HG03103 (cell line): ENCODE measurements around the gene SH2D5.
A peak's percentile ranks its signal among the peaks of the same experiment; 100 is the strongest.
"Not testable (repeated sequence)": the region's sequence is repeated elsewhere in the genome, so short reads cannot be mapped to it uniquely, and the experiment has no call there.

ENCODE experiments used
- ATAC-seq: cut with Tn5 transposase; IDR thresholded peaks from one replicate; pipeline ENCODE4 v1.9.1; 2021; ENCODE audit warnings: low read depth; ENCODE audit not compliant: unreplicated experiment

SH2D5 gene

GRCh38 chr1:20698195-20698910 lies 34.1 kb downstream of the SH2D5 start:
- ATAC-seq = no peak

DNA sequence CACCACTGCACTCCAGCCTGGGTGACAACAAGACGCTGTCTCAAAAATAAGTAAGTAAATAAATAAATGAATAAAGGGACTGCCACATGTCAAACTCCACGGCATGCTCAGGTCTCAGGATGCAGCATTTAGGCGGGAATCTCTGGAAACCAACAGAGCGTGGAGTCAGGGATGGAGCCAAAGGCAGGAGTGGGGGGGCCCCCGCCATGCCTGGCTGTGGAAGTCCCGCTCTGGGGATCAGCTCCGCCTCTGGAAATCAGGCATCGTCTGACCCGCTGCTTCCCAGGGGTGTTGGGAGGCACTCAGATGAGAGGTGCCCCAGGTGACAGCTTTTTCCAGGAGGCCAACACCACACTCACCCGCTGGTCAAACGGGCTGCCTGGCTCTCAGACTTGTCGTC lies 34.9 kb downstream of the SH2D5 start:
- ATAC-seq = no peak

- ATAC-seq = no peak
These were observed 35.8 kb downstream of the SH2D5 start for GRCh38 chr1:20696397-20697333.

DNA sequence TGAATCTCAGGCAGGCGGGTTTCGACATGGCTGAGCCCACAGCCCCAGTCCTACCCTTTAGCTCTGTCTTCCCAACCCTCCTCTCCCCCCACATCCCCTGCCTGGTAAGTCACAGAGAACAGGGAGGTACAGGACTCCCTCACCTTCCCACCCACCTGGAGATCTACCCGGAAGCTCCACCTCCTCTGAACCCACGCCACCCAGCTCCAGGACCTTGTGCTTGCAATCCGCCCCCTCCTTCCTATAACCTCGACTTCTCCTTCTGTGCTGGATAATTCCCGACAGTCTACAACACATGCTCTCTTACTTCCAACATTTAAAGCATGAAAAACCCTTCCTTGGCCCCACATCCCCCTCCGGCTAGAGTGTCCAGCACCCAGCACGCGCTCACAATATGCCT lies 37.0 kb downstream of the SH2D5 start:
- no peak for ATAC-seq

DNA sequence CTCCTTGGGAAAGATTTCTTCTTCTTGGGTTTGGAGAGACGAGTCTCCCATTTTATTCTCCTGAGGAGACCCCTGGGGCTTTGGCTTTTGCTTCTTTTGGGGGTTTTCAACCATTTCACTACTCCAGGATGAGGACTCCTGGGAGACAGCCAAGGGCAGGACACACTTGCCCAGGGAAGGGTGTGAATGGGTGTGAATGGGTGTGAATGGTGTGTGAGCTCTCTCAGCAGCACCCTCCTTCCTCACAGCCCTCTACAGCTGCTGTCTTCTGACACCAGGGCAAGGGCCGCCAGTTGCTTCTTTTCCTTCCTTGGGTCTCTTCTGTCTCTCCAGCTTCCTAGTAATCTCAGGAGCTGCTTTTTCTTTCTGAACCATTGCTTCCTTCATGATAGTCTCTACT lies 38.9 kb downstream of the SH2D5 start:
- no peak for ATAC-seq

DNA sequence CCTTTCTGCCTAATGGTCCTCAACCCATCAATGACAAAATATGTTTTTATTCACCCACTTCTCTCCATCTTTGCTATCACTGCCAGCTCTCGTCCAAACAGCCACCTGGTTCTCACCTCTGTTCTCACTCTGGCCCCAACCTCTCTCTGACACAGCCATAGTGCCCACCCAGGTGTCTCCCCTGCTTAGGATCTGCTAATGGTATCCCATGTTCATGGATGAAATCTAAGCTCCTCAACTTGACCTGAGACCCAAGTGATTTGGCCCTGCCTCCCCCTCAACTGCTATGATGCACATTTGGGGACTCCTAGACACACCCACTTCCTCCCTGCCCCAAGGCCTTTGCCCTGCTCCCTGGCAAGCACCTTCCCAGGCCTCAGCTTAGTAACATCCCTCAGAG lies 40.6 kb downstream of the SH2D5 start:
- ATAC-seq = no peak

DNA sequence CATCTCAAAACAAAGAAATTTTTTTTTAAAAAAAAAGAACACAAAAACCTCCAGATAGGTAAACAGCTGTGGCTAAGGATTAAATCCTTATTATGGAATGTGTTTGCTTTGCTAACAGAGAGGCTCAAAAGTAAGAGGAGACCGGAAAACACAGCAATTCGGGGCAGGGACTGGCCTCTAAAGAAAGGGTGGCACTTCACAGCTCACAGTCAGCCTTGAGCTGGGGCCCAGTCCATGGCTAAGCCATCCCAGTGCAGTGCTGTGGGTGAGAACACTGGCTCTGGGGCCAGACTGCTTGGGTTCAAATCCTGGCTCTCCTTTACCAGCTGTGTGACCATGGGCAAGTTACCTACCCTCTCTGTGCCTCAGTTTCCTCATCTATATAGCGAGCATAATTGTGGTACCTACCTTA lies 42.9 kb downstream of the SH2D5 start:
- no peak for ATAC-seq

GRCh38 chr1:20686883-20687725 lies 45.4 kb downstream of the SH2D5 start:
- ATAC-seq = no peak

DNA sequence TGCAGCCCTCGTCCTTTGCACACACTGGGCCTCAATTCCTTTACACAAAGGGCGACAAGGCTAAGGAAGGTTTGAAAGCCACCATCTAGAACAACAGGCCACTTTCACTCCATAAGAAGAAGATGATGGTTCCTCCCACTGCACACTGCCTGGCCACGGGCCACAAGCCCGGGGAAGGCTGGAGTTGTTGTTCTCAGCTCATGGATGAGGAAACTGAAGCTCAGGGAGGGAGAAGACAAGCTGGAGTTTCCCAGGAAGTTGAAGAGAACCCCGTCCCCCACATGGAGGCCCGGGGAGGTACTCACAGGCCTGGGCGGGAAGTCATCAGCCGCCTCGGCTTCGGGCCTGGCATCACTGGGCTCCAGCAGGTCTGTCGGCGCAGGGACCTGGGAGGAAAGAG lies 46.8 kb downstream of the SH2D5 start:
- no peak for ATAC-seq

- ATAC-seq = no peak
These were observed 47.3 kb downstream of the SH2D5 start for GRCh38 chr1:20685099-20685662.

DNA sequence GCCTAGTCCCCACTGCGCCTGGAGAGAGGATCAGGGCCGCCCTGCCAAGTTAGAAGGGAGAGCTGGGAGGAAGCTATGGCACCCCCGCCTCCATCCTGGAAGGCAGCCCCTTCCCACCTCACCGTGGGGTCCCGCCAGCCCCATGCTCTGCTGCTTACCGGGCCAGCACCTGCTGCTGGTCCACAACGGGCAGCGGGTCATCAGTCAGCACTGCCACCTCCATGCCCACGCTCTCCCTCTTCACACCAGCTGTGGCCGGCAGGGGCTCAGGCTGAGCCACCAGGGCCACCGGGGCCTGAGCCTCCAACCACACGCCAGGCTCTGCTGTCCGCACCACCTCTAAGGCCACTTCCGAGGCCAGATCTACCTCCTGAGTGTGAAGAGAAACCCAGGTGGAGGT lies 47.9 kb downstream of the SH2D5 start:
- no peak for ATAC-seq

- ATAC-seq = no peak
These were observed 48.4 kb downstream of the SH2D5 start for GRCh38 chr1:20684050-20684620.

GRCh38 chr1:20683614-20684013 lies 48.9 kb downstream of the SH2D5 start:
- no peak for ATAC-seq

DNA sequence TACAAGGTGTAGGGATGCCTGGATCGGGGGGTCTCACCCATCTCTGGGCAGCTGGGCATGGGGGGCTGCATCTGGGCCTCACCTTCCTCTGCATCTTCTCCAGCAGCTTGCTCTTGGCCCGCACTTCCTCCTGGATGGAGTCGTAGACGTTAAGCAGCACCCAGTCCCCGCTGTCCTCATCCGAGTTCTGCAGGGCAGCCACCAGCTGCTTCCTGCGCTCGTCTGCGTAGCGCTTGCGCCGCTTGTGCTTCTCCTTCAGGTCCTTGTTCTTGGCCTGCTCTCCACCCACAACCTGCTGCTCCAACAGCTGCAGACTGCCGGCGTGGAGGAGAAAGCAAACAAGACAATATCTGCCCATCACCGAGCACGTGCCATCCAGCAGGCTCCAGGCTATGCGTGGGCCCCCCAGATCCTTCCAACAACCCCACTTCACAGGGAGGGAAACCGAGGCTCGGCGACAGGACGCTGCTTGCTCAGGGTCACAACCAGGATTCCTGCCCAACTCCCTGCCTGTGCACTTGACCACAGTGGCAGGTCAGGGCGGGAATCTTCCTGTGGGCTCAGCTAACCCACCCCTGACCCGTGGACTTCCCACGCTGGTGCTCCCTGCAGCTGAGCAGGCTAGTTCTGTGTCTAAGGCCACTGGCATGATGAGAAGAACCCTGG lies 49.8 kb downstream of the SH2D5 start:
- ATAC-seq = no peak

DNA sequence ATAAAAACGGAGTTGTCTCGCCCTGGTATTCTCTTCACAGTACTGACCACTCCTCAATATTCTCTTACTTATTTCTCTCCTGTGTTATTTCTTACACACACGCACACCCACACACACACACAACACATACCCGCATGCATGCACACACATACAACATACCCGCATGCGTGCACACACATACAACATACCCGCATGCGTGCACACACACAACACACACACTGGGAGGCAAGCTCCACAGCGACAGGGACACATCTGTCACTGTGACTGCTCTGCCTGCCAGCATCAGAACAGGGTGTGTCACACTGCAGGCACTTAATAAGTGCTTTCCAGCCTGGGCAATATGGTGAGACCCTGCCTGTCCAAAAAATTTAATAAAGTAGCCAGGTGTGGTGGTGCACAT lies 50.5 kb downstream of the SH2D5 start:
- no peak for ATAC-seq

DNA sequence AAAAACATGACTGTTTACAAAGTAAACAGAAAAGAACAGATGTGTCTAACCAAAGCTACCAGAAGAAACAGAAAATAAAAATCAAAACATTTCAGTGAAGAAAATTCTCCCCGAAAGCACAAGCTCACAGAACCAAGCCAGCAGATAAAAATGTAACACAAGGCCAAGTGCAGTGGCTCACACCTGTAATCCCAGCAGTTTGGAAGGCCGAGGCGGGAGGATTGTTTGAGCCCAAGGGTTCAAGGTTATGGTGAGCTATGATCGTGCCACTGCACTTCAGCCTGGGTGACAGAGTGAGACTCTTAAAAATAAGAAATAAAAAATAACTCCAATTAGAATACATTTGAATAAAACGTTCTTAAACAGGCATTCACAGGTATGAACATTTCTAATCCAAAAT lies 52.2 kb downstream of the SH2D5 start:
- no peak for ATAC-seq

DNA sequence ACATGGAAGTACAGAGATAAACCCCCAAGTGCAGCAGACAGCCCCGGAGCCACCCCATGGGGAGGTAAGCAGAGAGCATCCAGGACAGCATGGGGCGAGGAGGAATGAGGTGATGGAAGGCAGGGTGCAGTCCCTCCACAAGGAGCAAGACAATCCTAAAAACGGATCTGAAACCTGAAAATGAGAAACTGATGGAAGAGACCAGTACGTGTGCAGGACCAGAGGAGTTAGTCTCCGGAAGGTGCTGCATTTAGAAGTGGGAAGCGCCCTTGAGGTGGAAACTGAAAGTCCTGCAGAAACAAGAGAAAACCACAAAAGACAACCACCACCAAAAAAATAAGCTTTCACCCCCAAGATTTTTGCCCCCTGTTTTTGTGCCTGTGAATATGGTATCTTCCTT lies 53.9 kb downstream of the SH2D5 start:
- peak; percentile 51 for ATAC-seq

GRCh38 chr1:20673626-20674025 lies 58.9 kb downstream of the SH2D5 start:
- not testable (repeated sequence) for ATAC-seq

GRCh38 chr1:20672265-20672632 lies 60.3 kb downstream of the SH2D5 start:
- no peak for ATAC-seq

GRCh38 chr1:20670936-20671335 lies 61.6 kb downstream of the SH2D5 start:
- no peak for ATAC-seq
